Measurements from ENCODE around the gene ZNRF1. TPM values are rescaled to one million over a fixed set of nuclear protein-coding genes. Genes with fewer than 3 reads are reported as not detected.
"Not testable (repeated sequence)": the region's sequence is repeated elsewhere in the genome, so short reads cannot be mapped to it uniquely, and the experiment has no call there.

Gene ZNRF1
- total RNA-seq, 1 donor from 2014 or later = 53.7 TPM

DNA sequence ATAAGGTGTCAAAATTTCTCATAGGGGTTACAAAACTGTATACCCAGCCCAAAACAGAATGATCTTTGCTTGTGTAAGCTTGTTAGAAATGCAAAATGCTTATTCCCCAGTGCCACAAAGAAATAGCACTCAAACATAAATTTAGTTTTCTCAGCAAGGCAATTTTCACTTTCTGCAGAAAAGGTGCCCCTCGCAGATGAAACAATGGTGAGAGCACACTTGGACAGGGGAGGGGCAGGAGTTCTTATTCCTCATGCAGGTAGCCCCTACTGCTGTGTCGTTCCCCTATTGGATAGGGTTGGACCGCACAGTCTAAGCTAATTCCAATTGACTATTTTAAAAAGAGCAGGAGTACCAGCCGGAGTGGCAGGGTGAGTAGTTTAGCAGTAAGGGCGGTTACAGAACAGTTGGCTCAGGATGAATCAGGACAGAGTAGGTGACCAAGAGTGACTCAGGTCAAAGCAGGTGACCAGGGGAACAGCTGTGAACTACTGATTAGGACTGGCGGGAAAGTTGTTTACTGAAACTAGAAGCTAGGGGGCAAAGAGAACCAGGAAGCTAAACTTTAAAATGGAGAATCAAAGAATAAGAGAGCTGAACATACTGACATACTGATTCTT, 123.2 kb downstream of the ZNRF1 start:
- no peak for DNase-seq (ENCODE audit: low spot score in 2 of 2)
- intact Hi-C loops (cut with DNase I) = no loop called here
- Histone ChIP-seq H3K27me3 (no peaks in the 10 kb centered on the region), H3K27ac (no peak overlapping the region), H3K36me3 (no peaks in the 10 kb centered on the region), H3K4me3 (no peak overlapping the region), H3K4me1 (no peaks in the 10 kb centered on the region), H3K9me3 (peaks cover 6 to 19% of the 10 kb centered on the region in 2 donors)
- TF ChIP-seq, protein P1, sequence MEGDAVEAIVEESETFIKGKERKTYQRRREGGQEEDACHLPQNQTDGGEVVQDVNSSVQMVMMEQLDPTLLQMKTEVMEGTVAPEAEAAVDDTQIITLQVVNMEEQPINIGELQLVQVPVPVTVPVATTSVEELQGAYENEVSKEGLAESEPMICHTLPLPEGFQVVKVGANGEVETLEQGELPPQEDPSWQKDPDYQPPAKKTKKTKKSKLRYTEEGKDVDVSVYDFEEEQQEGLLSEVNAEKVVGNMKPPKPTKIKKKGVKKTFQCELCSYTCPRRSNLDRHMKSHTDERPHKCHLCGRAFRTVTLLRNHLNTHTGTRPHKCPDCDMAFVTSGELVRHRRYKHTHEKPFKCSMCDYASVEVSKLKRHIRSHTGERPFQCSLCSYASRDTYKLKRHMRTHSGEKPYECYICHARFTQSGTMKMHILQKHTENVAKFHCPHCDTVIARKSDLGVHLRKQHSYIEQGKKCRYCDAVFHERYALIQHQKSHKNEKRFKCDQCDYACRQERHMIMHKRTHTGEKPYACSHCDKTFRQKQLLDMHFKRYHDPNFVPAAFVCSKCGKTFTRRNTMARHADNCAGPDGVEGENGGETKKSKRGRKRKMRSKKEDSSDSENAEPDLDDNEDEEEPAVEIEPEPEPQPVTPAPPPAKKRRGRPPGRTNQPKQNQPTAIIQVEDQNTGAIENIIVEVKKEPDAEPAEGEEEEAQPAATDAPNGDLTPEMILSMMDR (IDR thresholded peaks at IDR 0.05) = no peak

DNA sequence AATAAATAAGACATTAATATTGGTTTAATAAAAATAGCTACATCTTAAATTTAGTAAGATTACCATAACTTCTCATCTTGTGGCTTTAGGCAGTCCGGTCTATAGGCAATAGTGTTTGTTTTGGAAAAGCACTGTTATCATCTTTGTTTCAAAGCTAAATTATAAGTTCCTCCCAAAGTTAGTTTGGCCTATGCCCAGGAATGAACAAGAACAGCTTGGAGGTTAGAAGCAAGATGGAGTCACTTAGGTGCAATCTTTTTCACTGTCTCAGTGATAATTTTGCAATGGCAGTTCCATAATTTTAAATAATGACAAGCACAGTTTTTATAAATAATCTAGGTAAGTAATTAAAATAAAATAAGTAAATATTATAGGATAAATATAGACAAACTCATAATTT, 123.8 kb downstream of the ZNRF1 start:
- Histone ChIP-seq H3K27me3 (no peaks in the 10 kb centered on the region), H3K9me3 (peaks cover 6 to 19% of the 10 kb centered on the region in 2 donors), H3K4me1 (no peaks in the 10 kb centered on the region), H3K36me3 (no peaks in the 10 kb centered on the region), H3K4me3 (no peak overlapping the region), H3K27ac (no peak overlapping the region)
- no peak for DNase-seq (ENCODE audit: low spot score in 2 of 2)
- intact Hi-C loops (cut with DNase I) = no loop called here
- TF ChIP-seq, protein P1 (IDR thresholded peaks at IDR 0.05) = no peak

DNA sequence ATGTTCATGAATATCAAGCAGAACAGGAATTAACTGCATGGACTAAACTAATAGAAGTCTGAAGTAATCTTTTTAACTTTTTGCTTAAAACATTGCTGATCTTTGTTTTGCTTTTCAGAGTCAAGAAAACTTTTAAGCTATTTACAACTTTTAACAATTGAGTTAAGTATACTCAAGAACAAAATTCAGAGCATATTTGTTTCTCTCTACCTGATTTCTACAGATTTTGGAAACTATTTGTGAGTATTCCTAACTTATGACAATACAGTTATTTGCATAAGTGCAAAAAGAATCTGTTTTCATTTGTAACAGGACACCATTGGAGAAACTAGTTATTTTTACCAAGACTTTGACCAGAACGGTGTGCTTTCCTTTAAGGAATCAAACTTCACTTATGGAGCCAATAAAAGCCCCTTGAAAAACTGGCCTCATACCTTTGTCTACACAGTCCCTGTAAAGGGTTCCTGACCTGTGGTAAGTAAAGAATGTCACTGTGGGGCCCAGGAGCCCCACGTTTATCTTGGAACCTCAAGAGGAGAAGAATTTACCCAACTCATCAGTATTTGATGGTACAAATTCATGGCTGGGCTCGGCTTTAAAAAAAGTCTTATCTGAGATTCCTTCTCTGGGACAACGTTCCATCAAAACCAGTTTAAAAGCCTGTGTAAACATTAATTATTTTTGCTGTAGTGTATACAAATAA, 129.0 kb downstream of the ZNRF1 start:
- H3K27ac ChIP-seq = no peak overlapping the region
- DNase-seq (ENCODE audit: low spot score in 2 of 2) = no peak
- H3K4me1 ChIP-seq = no peaks in the 10 kb centered on the region
- intact Hi-C loops (cut with DNase I) = no loop called here
- H3K4me3 ChIP-seq = no peak overlapping the region
- H3K27me3 ChIP-seq = no peaks in the 10 kb centered on the region
- peaks cover 0 to 1% of the 10 kb centered on the region in 2 donors for H3K9me3 ChIP-seq
- H3K36me3 ChIP-seq = no peaks in the 10 kb centered on the region
- TF ChIP-seq, protein P1 (IDR thresholded peaks at IDR 0.05) = no peak

DNA sequence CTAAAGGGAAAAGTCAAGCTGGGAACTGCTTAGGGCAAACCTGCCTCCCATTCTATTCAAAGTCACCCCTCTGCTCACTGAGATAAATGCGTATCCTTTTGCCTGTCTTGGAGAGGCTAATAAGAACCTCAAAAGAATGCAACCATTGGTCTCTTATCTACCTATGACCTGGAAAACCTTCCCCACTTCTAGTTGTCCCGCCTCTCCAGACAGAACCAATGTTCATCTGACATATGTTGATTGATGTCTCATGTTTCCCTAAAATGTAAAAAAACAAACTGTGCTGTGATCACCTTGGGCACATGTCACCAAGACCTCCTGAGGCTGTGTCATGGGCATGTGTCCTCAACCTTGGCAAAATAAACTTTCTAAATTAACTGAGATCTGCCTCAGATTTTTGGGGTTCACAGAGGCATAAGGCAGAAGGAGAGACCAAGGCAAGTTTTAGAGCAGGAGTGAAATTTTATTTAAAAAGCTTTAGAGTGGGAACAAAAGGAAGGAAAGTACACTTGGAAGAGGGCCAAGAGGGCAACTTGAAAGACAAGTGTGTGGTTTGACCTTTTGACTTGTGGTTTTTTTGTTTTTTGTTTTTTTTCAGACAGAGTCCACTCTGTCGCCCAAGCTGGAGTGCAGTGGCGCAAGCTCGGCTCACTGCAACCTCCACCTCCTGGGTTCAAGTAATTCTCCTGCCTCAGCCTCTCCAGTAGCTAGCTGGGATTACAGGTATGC, 130.8 kb downstream of the ZNRF1 start:
- DNase-seq (ENCODE audit: low spot score in 2 of 2); H3K27ac ChIP-seq; H3K27me3 ChIP-seq; intact Hi-C loops (cut with DNase I); H3K4me3 ChIP-seq; H3K9me3 ChIP-seq; H3K36me3 ChIP-seq; H3K4me1 ChIP-seq: not testable (repeated sequence)

DNA sequence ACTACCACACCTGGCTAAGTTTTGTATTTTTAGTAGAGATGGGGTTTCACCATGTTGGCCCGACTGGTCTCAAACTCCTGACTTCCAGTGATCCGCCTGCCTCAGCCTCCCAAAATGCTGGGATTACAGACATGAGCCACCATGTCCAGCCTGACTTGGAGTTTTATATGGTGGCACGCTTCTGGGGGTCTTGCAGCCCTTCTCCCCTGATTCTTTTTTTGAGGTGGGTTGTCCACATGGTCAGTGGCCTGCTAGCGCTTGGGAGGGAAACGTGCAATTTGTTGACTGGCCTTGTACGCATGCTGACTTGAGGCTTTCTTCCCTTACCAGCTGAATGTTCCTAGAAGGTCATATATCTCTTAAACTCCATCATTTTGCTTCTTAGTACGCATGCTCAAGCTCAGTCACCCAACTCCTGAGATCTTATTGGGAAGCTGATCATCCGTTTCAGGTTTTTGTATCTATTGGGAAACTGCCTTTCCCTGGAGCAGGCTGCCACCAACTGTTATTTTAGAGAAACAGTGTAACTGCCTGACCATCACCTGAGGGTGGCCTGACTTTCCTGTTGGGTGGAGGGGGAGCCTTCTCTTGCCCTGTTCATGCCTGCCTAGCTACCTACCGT, 131.4 kb downstream of the ZNRF1 start:
- DNase-seq (ENCODE audit: low spot score in 2 of 2) = no peak
- no peak overlapping the region for H3K4me3 ChIP-seq
- TF ChIP-seq, protein P1 (IDR thresholded peaks at IDR 0.05) = no peak
- H3K27me3 ChIP-seq = no peaks in the 10 kb centered on the region
- H3K27ac ChIP-seq = no peak overlapping the region
- H3K9me3 ChIP-seq = no peaks in the 10 kb centered on the region
- no peaks in the 10 kb centered on the region for H3K4me1 ChIP-seq
- no peaks in the 10 kb centered on the region for H3K36me3 ChIP-seq
- intact Hi-C loops (cut with DNase I) = no loop called here

DNA sequence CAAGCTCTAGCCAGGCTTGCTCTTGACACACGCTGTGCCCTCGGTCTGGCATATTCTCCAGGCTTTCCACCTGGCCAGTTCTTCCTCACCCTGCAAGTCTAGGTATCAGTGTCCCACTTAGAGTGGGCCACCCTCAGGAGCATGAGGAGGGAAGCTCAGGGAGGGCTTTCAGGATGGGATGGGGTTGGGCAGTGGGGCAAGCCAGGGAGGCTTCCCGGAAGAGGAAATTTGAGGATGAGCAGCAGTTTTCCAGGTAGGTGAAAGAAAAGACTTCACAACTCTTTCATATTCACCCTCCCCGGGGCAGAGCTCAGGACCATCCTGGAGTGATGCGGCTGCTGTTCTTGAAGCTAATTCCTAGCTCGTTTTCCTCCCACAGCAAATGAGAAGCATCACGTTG, 132.3 kb downstream of the ZNRF1 start:
- Histone ChIP-seq H3K4me3 (no peak overlapping the region), H3K4me1 (no peaks in the 10 kb centered on the region), H3K36me3 (no peaks in the 10 kb centered on the region), H3K27ac (no peak overlapping the region), H3K27me3 (no peaks in the 10 kb centered on the region), H3K9me3 (no peaks in the 10 kb centered on the region)
- intact Hi-C loops (cut with DNase I) = no loop called here
- DNase-seq (ENCODE audit: low spot score in 2 of 2) = no peak
- TF ChIP-seq, protein P1 (IDR thresholded peaks at IDR 0.05) = no peak
